Measurements from ENCODE around the gene FAM20C. TPM values are rescaled to one million over a fixed set of nuclear protein-coding genes. Genes with fewer than 3 reads are reported as not detected.
A peak's percentile ranks its signal among the peaks of the same experiment; 100 is the strongest.

Gene FAM20C
- total RNA-seq, result 21.7 and 37.3 TPM in 2 replicates
- polyA plus RNA-seq (2012), result 35.9 TPM

GRCh38 chr7:191981-192649 is at the start of gene FAM20C:
FAM20C (plus strand) TSS chr7:192571; CDS start chr7:193200, 629 bp downstream.
- peak; percentile 91 for DNase-seq (ENCODE audit: low read depth)

- DNase-seq (ENCODE audit: low read depth), result no peak
These were observed 49.1 kb upstream of the FAM20C start for GRCh38 chr7:143145-143751.

- no peak for DNase-seq (ENCODE audit: low read depth)
These were observed 48.4 kb upstream of the FAM20C start for GRCh38 chr7:143811-144453.

GRCh38 chr7:144454-144826 is 47.9 kb upstream of the FAM20C start:
- no peak for DNase-seq (ENCODE audit: low read depth)

- no peak for DNase-seq (ENCODE audit: low read depth)
These were observed 46.5 kb upstream of the FAM20C start for GRCh38 chr7:145863-146262.

GRCh38 chr7:148543-148931 is 43.8 kb upstream of the FAM20C start:
- no peak for DNase-seq (ENCODE audit: low read depth)

GRCh38 chr7:148932-149790 is 43.2 kb upstream of the FAM20C start:
- peak; percentile 99 for DNase-seq (ENCODE audit: low read depth)

- no peak for DNase-seq (ENCODE audit: low read depth)
These were observed 42.4 kb upstream of the FAM20C start for GRCh38 chr7:149791-150636.

GRCh38 chr7:150811-151221 is 41.6 kb upstream of the FAM20C start:
- no peak for DNase-seq (ENCODE audit: low read depth)

GRCh38 chr7:151346-152050 is 40.9 kb upstream of the FAM20C start:
- no peak for DNase-seq (ENCODE audit: low read depth)

- DNase-seq (ENCODE audit: low read depth), result no peak
These were observed 39.5 kb upstream of the FAM20C start for GRCh38 chr7:152702-153391.

- no peak for DNase-seq (ENCODE audit: low read depth)
These were observed 38.8 kb upstream of the FAM20C start for GRCh38 chr7:153604-154003.

- DNase-seq (ENCODE audit: low read depth), result no peak
These were observed 38.1 kb upstream of the FAM20C start for GRCh38 chr7:154096-154799.

- no peak for DNase-seq (ENCODE audit: low read depth)
These were observed 36.9 kb upstream of the FAM20C start for GRCh38 chr7:155469-155900.

- DNase-seq (ENCODE audit: low read depth), result no peak
These were observed 36.0 kb upstream of the FAM20C start for GRCh38 chr7:156111-157007.

- DNase-seq (ENCODE audit: low read depth), result no peak
These were observed 35.4 kb upstream of the FAM20C start for GRCh38 chr7:157008-157310.

GRCh38 chr7:157771-158625 is 34.4 kb upstream of the FAM20C start:
- DNase-seq (ENCODE audit: low read depth), result no peak

Data from myocyte (in vitro differentiated cells).